ENCODE measurements around the gene GRIA2.

The GRIA2 gene

DNA sequence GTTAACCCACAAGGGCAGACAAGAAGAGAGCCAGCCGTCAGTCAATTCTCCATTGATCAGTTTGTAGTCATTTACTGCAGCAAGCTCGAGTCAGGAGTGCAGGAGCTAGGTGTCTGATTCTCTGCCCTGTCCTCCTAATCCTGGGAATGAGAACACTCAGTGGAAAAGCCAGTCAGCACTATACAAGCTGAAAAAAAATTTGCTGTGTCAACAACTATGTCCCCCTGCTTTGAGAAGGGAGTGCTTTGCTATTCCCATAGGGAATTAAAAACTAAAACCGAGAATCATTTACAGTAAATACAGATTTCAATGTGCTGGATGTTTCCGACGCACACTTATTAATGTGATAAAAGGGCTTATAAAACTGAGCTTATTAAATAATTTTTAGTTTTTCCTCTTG is 84.2 kb downstream of the GRIA2 start:
- H3K9me2 ChIP-seq (replicated peaks; ENCODE audit: insufficient read depth, low read length) = no peaks in the 10 kb centered on the region
- no peak overlapping the region for H3K27ac ChIP-seq (ENCODE audit: low read length)
- no peaks in the 10 kb centered on the region for H3K9me3 ChIP-seq (replicated peaks; ENCODE audit: insufficient read depth, low read length)
- no peak overlapping the region for H3K9ac ChIP-seq (ENCODE audit: low read length)
- H3K36me3 ChIP-seq (replicated peaks; ENCODE audit: insufficient read depth, low read length) = no peaks in the 10 kb centered on the region
- H3K4me2 ChIP-seq (ENCODE audit: low read depth, low read length) = no peak overlapping the region
- H3K4me1 ChIP-seq (ENCODE audit: low read length) = 0 out of 2 replicates have a peak, but pooled peaks cover 3% of the 10 kb centered on the region
- H2AFZ ChIP-seq (ENCODE audit: low read length) = no peak overlapping the region
- H3K4me3 ChIP-seq (ENCODE audit: low read length) = no peak overlapping the region
- no peak for DNase-seq
- TF ChIP-seq EZH2phosphoT487 (IDR thresholded peaks at IDR 0.05; ENCODE audit: low read length) (no peak), EZH2 (optimal IDR thresholded peaks at IDR 0.05; ENCODE audit: low read depth, low read length) (no peak)
- TF ChIP-seq, protein P1, sequence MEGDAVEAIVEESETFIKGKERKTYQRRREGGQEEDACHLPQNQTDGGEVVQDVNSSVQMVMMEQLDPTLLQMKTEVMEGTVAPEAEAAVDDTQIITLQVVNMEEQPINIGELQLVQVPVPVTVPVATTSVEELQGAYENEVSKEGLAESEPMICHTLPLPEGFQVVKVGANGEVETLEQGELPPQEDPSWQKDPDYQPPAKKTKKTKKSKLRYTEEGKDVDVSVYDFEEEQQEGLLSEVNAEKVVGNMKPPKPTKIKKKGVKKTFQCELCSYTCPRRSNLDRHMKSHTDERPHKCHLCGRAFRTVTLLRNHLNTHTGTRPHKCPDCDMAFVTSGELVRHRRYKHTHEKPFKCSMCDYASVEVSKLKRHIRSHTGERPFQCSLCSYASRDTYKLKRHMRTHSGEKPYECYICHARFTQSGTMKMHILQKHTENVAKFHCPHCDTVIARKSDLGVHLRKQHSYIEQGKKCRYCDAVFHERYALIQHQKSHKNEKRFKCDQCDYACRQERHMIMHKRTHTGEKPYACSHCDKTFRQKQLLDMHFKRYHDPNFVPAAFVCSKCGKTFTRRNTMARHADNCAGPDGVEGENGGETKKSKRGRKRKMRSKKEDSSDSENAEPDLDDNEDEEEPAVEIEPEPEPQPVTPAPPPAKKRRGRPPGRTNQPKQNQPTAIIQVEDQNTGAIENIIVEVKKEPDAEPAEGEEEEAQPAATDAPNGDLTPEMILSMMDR (IDR thresholded peaks at IDR 0.05; ENCODE audit: low read length) = no peak
- no peaks in the 10 kb centered on the region for H3K79me2 ChIP-seq (ENCODE audit: low read length)
- H3F3A ChIP-seq (ENCODE audit: insufficient read depth, low read length) = no peaks in the 10 kb centered on the region
- H4K20me1 ChIP-seq (ENCODE audit: insufficient read depth, low read length) = no peaks in the 10 kb centered on the region
- H3K27me3 ChIP-seq (replicated peaks; ENCODE audit: insufficient read depth, low read length) = no peaks in the 10 kb centered on the region

DNA sequence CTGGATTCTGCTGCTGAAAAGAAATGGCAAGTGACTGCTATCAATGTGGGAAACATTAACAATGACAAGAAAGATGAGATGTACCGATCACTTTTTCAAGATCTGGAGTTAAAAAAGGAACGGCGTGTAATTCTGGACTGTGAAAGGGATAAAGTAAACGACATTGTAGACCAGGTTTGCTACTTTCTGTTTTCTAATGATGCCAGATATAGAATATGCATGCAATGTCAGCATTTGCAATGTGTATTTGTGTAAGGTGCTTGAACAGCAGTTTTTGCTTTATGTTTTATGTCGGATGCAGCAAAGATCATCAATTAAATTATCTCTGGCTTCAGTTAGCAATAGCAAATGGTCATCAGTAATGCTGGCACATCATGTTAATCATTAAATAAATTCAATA is 92.2 kb downstream of the GRIA2 start:
- peak overlapping the region; percentile 20; the same call in 1 of the 2 replicates for H3K9ac ChIP-seq (ENCODE audit: low read length)
- H3K27me3 ChIP-seq (replicated peaks; ENCODE audit: insufficient read depth, low read length) = no peaks in the 10 kb centered on the region
- H3K4me1 ChIP-seq (ENCODE audit: low read length) = peaks cover 18% of the 10 kb centered on the region

DNA sequence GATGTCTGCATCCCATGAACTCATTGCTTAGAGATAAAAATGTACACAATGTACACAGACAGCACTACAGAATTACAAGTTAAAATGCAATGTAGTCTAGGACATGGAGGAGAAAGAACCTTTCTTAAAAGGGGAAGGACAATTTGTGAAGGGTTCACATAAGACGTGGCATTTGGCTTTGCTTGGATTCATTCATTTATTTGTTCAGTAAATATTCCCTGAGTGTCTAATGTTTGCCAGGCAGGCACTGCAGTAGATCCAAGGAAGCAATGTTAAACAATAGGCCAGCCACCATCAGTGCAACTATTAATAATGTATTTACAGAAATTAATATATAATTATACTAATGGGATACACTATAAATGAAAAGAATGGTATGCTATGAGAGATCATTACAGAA is 94.4 kb downstream of the GRIA2 start:
- TF ChIP-seq, protein P1 (IDR thresholded peaks at IDR 0.05; ENCODE audit: low read length) = no peak
- TF ChIP-seq EZH2 (optimal IDR thresholded peaks at IDR 0.05; ENCODE audit: low read depth, low read length) (no peak), EZH2phosphoT487 (IDR thresholded peaks at IDR 0.05; ENCODE audit: low read length) (no peak)
- H3K27me3 ChIP-seq (replicated peaks; ENCODE audit: insufficient read depth, low read length) = no peaks in the 10 kb centered on the region
- H3K4me3 ChIP-seq (ENCODE audit: low read length) = no peak overlapping the region
- H2AFZ ChIP-seq (ENCODE audit: low read length) = no peak overlapping the region
- no peaks in the 10 kb centered on the region for H3K9me2 ChIP-seq (replicated peaks; ENCODE audit: insufficient read depth, low read length)
- peaks cover 18% of the 10 kb centered on the region for H3K4me1 ChIP-seq (ENCODE audit: low read length)
- no peaks in the 10 kb centered on the region for H3K36me3 ChIP-seq (replicated peaks; ENCODE audit: insufficient read depth, low read length)
- H3F3A ChIP-seq (ENCODE audit: insufficient read depth, low read length) = peaks cover 5% of the 10 kb centered on the region
- H3K27ac ChIP-seq (ENCODE audit: low read length) = no peak overlapping the region
- H3K9me3 ChIP-seq (replicated peaks; ENCODE audit: insufficient read depth, low read length) = no peaks in the 10 kb centered on the region
- H3K4me2 ChIP-seq (ENCODE audit: low read depth, low read length) = no peak overlapping the region
- no peaks in the 10 kb centered on the region for H4K20me1 ChIP-seq (ENCODE audit: insufficient read depth, low read length)
- no peak for DNase-seq
- no peak overlapping the region for H3K9ac ChIP-seq (ENCODE audit: low read length)
- no peaks in the 10 kb centered on the region for H3K79me2 ChIP-seq (ENCODE audit: low read length)

More for the DNA sequence above, 92.2 kb downstream of the GRIA2 start:
- Histone ChIP-seq H3K9me3 (replicated peaks; ENCODE audit: insufficient read depth, low read length) (no peaks in the 10 kb centered on the region), H3F3A (ENCODE audit: insufficient read depth, low read length) (peaks cover 5% of the 10 kb centered on the region), H3K27ac (ENCODE audit: low read length) (peak overlapping the region; percentile 61), H3K4me3 (ENCODE audit: low read length) (peak overlapping the region; percentile 49), H3K79me2 (ENCODE audit: low read length) (no peaks in the 10 kb centered on the region), H2AFZ (ENCODE audit: low read length) (peak overlapping the region; percentile 16; the same call in 1 of the 2 replicates), H4K20me1 (ENCODE audit: insufficient read depth, low read length) (no peaks in the 10 kb centered on the region), H3K36me3 (replicated peaks; ENCODE audit: insufficient read depth, low read length) (no peaks in the 10 kb centered on the region), H3K4me2 (ENCODE audit: low read depth, low read length) (peak overlapping the region; percentile 71), H3K9me2 (replicated peaks; ENCODE audit: insufficient read depth, low read length) (no peaks in the 10 kb centered on the region)
- peak; percentile 79 for DNase-seq
- TF ChIP-seq EZH2 (optimal IDR thresholded peaks at IDR 0.05; ENCODE audit: low read depth, low read length) (no peak), EZH2phosphoT487 (IDR thresholded peaks at IDR 0.05; ENCODE audit: low read length) (no peak)
- TF ChIP-seq, protein P1 (IDR thresholded peaks at IDR 0.05; ENCODE audit: low read length) = no peak

Measured in MM.1S (cell line).